Endothelial cell of umbilical vein (primary cell): ENCODE results near the gene EXOC6. TPM values are rescaled to one million over a fixed set of nuclear protein-coding genes. Genes with fewer than 3 reads are reported as not detected.

ENCODE experiments used
- BruUV-seq: library from RNA; stranded (reverse); fragments of 400-500 nt; replicated peaks from 2 replicates; lab custom pipeline; 2021; lab: Mats Ljungman, UMichigan
- CTCF ChIA-PET: fragments of 300-600, 350-600 bp; sonication (Branson Sonifier 250); formaldehyde crosslinking; loops from one replicate; lab custom pipeline; 2021; ENCODE audit warnings: antibody characterized with exemption, inconsistent platforms; lab: Charles Lee
- POLR2A ChIA-PET: fragments of 300-600, 350-600 bp; sonication (Branson Sonifier 250); formaldehyde crosslinking; loops from one replicate; lab custom pipeline; 2021; ENCODE audit warnings: antibody characterized with exemption, inconsistent platforms; lab: Charles Lee
- DNase-seq: peaks from one replicate; pipeline ENCODE4 v3.0.0-alpha.2; 2011; ENCODE audit warnings: low read depth, low spot score
- FAIRE-seq: peaks from 2 replicates; lab custom pipeline; 2011; peaks lifted over from hg19 to GRCh38; lab: Jason Lieb, UNC
- H2AFZ ChIP-seq: 2 replicates; pipeline ENCODE4 v1.6.0; 2012; ENCODE audit warnings: low read depth, low read length, control low read depth, inconsistent platforms
- H3K27ac ChIP-seq: 2 replicates; pipeline ENCODE4 v1.5.1; 2011; ENCODE audit warnings: low read depth, mild to moderate bottlenecking, control low read depth, low read length, moderate library complexity; ENCODE audit not compliant: insufficient read depth
- H3K27me3 ChIP-seq, 2 experiments: 2 replicates each; pipeline versions ENCODE4 v1.6.0 to v1.6.1; 2011; ENCODE audit warnings: low read length in 2 of 2, mixed read lengths in 1 of 2; ENCODE audit not compliant: control insufficient read depth in 2 of 2, insufficient read depth in 2 of 2
- H3K36me3 ChIP-seq, 2 experiments: 2 replicates in 1 of 2; 3 replicates in 1 of 2; pipeline ENCODE4 v1.5.1; 2011; ENCODE audit warnings: low read length in 2 of 2, mild to moderate bottlenecking in 1 of 2, moderate library complexity in 1 of 2; ENCODE audit not compliant: control insufficient read depth in 2 of 2, insufficient read depth in 2 of 2; ENCODE audit errors: extremely low read depth in 1 of 2
- H3K4me1 ChIP-seq: 3 replicates; pipeline ENCODE4 v1.5.1; 2011; ENCODE audit warnings: mild to moderate bottlenecking, low read length; ENCODE audit not compliant: control insufficient read depth, insufficient read depth; ENCODE audit errors: extremely low read depth
- H3K4me2 ChIP-seq: 2 replicates; pipeline ENCODE4 v1.6.1; 2011; ENCODE audit warnings: low read length, control low read depth, mixed read lengths; ENCODE audit not compliant: insufficient read depth
- H3K4me3 ChIP-seq, 3 experiments: fragments of 200-600 bp in 1 of 3; sonication (generic), shearing (Covaris generic) in 1 of 3; replicated peaks in 1 of 3; 2 replicates each; pipeline ENCODE4 v1.5.1; 2011 to 2016; ENCODE audit warnings: control low read depth in 3 of 3, low read length in 3 of 3, mild to moderate bottlenecking in 2 of 3, inconsistent platforms in 1 of 3, low read depth in 1 of 3, moderate library complexity in 1 of 3; ENCODE audit not compliant: insufficient read depth in 1 of 3
- H3K79me2 ChIP-seq: 2 replicates; pipeline ENCODE4 v1.6.0; 2012; ENCODE audit warnings: low read length, inconsistent platforms; ENCODE audit not compliant: control insufficient read depth, insufficient read depth
- H3K9ac ChIP-seq: replicated peaks from 2 replicates; pipeline ENCODE3; 2011; ENCODE audit warnings: low read length, control low read depth; ENCODE audit not compliant: insufficient read depth; ENCODE audit errors: extremely low read depth
- H3K9me1 ChIP-seq: replicated peaks from 3 replicates; pipeline ENCODE4 v1.6.0; 2011; ENCODE audit warnings: mild to moderate bottlenecking, low read length; ENCODE audit not compliant: control insufficient read depth, insufficient read depth; ENCODE audit errors: extremely low read depth
- H3K9me3 ChIP-seq: replicated peaks from 2 replicates; pipeline ENCODE4 v1.5.1; 2012; ENCODE audit warnings: low read length, inconsistent platforms; ENCODE audit not compliant: control insufficient read depth, insufficient read depth
- H4K20me1 ChIP-seq: replicated peaks from 2 replicates; pipeline ENCODE3; 2011; ENCODE audit warnings: mild to moderate bottlenecking, low read length; ENCODE audit not compliant: control insufficient read depth, insufficient read depth; ENCODE audit errors: extremely low read depth
- CTCF ChIP-seq, 2 donors: IDR thresholded peaks; 1 replicate in 1 of 2; 2 replicates in 1 of 2; pipeline ENCODE4 v1.5.1; 2011; ENCODE audit warnings: low read length in 2 of 2, mild to moderate bottlenecking in 2 of 2, moderate library complexity in 2 of 2, control low read depth in 1 of 2, inconsistent platforms in 1 of 2, low read depth in 1 of 2; ENCODE audit not compliant: insufficient read depth in 1 of 2; ENCODE audit errors: extremely low read depth in 1 of 2
- EZH2 ChIP-seq: IDR thresholded peaks from 2 replicates; pipeline ENCODE4 v1.6.1; 2012; ENCODE audit warnings: borderline replicate concordance, low read depth, mild to moderate bottlenecking, moderate library complexity, low read length, inconsistent platforms; ENCODE audit not compliant: severe bottlenecking
- FOS ChIP-seq: IDR thresholded peaks from 2 replicates; pipeline ENCODE4 v1.6.1; 2011; ENCODE audit warnings: mild to moderate bottlenecking, low read length, moderate library complexity, borderline replicate concordance; ENCODE audit not compliant: insufficient read depth
- GATA2 ChIP-seq: IDR thresholded peaks from 2 replicates; pipeline ENCODE4 v1.7.0; 2011; ENCODE audit warnings: low read depth, mild to moderate bottlenecking, moderate library complexity, mixed read lengths, low read length; ENCODE audit not compliant: insufficient read length, insufficient read depth
- JUN ChIP-seq: IDR thresholded peaks from 2 replicates; pipeline ENCODE4 v1.6.1; 2011; ENCODE audit warnings: borderline replicate concordance, low read depth; ENCODE audit not compliant: insufficient read length, insufficient read depth
- MAX ChIP-seq: IDR thresholded peaks from 2 replicates; pipeline ENCODE4 v1.6.1; 2011; ENCODE audit not compliant: insufficient read depth, insufficient read length
- MYC ChIP-seq: IDR thresholded peaks from one replicate; pipeline ENCODE4 v1.6.1; 2011; ENCODE audit warnings: mild to moderate bottlenecking, low read depth, low read length
- POLR2A ChIP-seq: IDR thresholded peaks from 2 replicates; pipeline ENCODE4 v1.6.1; 2012; ENCODE audit warnings: low read depth, mild to moderate bottlenecking, control low read depth, low read length
- POLR2AphosphoS5 ChIP-seq: IDR thresholded peaks from 2 replicates; pipeline ENCODE4 v1.6.1; 2012; ENCODE audit warnings: low read depth, mild to moderate bottlenecking, control low read depth, low read length, moderate library complexity; ENCODE audit not compliant: insufficient read depth
- dilution Hi-C: fragments of 300-500 bp; cut with MboI; formaldehyde crosslinking; loops from one replicate; pipeline ENCODE4 v1.15.0; 2019; ENCODE audit warnings: low sequenced_read_pairs; ENCODE audit not compliant: extremely low pct_ligation_motif_present
- intact Hi-C: fragments of 100-400 bp; cut with micrococcal nuclease; formaldehyde crosslinking; loops from one replicate; pipeline ENCODE4 v1.10.0; 2022
- polyA plus RNA-seq, 4 experiments: library from polyadenylated mRNA; depleted of rRNA in 3 of 4; stranded (reverse) in 3 of 4; unstranded in 1 of 4; fragments of >200 nt; gene quantifications; 2 replicates each; pipeline versions ENCODE4 v1.2.1 to v1.2.3, GENCODE V29; 2011 to 2012; ENCODE audit warnings: missing spikeins in 1 of 4
- total RNA-seq: library from RNA; stranded (reverse); gene quantifications from 2 replicates; pipeline ENCODE4 v1.2.3, GENCODE V29; 2021

Gene EXOC6
- total and polyA plus RNA-seq, 2 donors (not counting 3 experiments of a cell fraction or from before 2014, with no cell fraction given) = 72.6 to 108 TPM

- FAIRE-seq = no peak
- Histone ChIP-seq H3K27me3 (no peaks in the 10 kb centered on the region), H3K4me3 (no peak overlapping the region), H4K20me1 (no peaks in the 10 kb centered on the region), H3K27ac (no peak overlapping the region), H3K36me3 (peaks cover 11 to 14% of the 10 kb centered on the region in 2 experiments), H2AFZ (no peak overlapping the region), H3K4me2 (no peak overlapping the region), H3K9me1 (no peaks in the 10 kb centered on the region), H3K9ac (no peak overlapping the region), H3K4me1 (no peaks in the 10 kb centered on the region), H3K79me2 (no peaks in the 10 kb centered on the region), H3K9me3 (no peaks in the 10 kb centered on the region)
- ChIA-PET POLR2A (no interaction called here), CTCF (no interaction called here)
- no peak for TF ChIP-seq FOS
- no peak for TF ChIP-seq POLR2A
- no peak for TF ChIP-seq MYC
- no peak for TF ChIP-seq MAX
- no peak for TF ChIP-seq EZH2
- no peak for TF ChIP-seq GATA2
- no peak for TF ChIP-seq POLR2AphosphoS5
- no peak for TF ChIP-seq CTCF (IDR thresholded peaks at IDR 0.05; ENCODE audit: extremely low read depth in 1 of 2, insufficient read depth in 1 of 2, low read depth in 1 of 2, low read length in 2 of 2)
- no peak for TF ChIP-seq JUN
- DNase-seq = no peak
- no TSS peak for BruUV-seq
- dilution Hi-C loops = no loop called here
- intact Hi-C loops = no loop called here
Observed at GRCh38 chr10:92920866-92921265, 72.5 kb downstream of the EXOC6 start.
